ENCODE data around the gene RAB37. TPM values are rescaled to one million over a fixed set of nuclear protein-coding genes. Genes with fewer than 3 reads are reported as not detected.

RAB37 gene
- total and polyA plus RNA-seq, 9 of the 15 experiments (the other 6 are each of a cell fraction or from before 2014, with no cell fraction given): 0.03 to 0.27 (median 0.11) TPM; not detected in 4

DNA sequence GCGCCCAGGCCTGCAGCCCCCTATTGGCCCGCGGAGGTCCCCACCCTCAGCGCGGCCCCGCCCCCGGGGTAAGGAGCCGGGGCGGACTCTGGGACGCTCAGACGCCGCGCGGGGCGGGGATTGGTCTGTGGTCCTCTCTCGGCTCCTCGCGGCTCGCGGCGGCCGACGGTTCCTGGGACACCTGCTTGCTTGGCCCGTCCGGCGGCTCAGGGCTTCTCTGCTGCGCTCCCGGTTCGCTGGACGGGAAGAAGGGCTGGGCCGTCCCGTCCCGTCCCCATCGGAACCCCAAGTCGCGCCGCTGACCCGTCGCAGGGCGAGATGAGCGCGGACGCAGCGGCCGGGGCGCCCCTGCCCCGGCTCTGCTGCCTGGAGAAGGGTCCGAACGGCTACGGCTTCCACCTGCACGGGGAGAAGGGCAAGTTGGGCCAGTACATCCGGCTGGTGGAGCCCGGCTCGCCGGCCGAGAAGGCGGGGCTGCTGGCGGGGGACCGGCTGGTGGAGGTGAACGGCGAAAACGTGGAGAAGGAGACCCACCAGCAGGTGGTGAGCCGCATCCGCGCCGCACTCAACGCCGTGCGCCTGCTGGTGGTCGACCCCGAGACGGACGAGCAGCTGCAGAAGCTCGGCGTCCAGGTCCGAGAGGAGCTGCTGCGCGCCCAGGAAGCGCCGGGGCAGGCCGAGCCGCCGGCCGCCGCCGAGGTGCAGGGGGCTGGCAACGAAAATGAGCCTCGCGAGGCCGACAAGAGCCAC, 11.6 kb downstream of the RAB37 start, which contains the start of gene NHERF1 (continued):
- no peak for TF ChIP-seq RAD51 (IDR thresholded peaks at IDR 0.05; ENCODE audit: borderline replicate concordance, low read depth)
- TF ChIP-seq XRCC5 (IDR thresholded peaks at IDR 0.05; ENCODE audit: low read depth, low read length): no peak
- no peak for TF ChIP-seq AFF4 (CRISPR knock-in tag; IDR thresholded peaks at IDR 0.05)
- TF ChIP-seq, protein P1, sequence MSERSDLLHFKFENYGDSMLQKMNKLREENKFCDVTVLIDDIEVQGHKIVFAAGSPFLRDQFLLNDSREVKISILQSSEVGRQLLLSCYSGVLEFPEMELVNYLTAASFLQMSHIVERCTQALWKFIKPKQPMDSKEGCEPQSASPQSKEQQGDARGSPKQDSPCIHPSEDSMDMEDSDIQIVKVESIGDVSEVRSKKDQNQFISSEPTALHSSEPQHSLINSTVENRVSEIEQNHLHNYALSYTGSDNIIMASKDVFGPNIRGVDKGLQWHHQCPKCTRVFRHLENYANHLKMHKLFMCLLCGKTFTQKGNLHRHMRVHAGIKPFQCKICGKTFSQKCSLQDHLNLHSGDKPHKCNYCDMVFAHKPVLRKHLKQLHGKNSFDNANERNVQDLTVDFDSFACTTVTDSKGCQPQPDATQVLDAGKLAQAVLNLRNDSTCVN (CRISPR knock-in tag; IDR thresholded peaks at IDR 0.05): no peak
- TF ChIP-seq ZBTB8A (IDR thresholded peaks at IDR 0.05; ENCODE audit: partially characterized antibody): no peak
- TF ChIP-seq, protein P2, sequence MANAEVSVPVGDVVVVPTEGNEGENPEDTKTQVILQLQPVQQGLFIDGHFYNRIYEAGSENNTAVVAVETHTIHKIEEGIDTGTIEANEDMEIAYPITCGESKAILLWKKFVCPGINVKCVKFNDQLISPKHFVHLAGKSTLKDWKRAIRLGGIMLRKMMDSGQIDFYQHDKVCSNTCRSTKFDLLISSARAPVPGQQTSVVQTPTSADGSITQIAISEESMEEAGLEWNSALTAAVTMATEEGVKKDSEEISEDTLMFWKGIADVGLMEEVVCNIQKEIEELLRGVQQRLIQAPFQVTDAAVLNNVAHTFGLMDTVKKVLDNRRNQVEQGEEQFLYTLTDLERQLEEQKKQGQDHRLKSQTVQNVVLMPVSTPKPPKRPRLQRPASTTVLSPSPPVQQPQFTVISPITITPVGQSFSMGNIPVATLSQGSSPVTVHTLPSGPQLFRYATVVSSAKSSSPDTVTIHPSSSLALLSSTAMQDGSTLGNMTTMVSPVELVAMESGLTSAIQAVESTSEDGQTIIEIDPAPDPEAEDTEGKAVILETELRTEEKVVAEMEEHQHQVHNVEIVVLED (CRISPR knock-in tag; IDR thresholded peaks at IDR 0.05): no peak
- TF ChIP-seq, protein P3, sequence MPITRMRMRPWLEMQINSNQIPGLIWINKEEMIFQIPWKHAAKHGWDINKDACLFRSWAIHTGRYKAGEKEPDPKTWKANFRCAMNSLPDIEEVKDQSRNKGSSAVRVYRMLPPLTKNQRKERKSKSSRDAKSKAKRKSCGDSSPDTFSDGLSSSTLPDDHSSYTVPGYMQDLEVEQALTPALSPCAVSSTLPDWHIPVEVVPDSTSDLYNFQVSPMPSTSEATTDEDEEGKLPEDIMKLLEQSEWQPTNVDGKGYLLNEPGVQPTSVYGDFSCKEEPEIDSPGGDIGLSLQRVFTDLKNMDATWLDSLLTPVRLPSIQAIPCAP (CRISPR knock-in tag; IDR thresholded peaks at IDR 0.05; ENCODE audit: borderline replicate concordance): no peak
- no peak for TF ChIP-seq BCL6 (CRISPR knock-in tag; IDR thresholded peaks at IDR 0.05)
- TF ChIP-seq ILK (tag; IDR thresholded peaks at IDR 0.05; ENCODE audit: borderline replicate concordance, low read depth): no peak
- no peak for TF ChIP-seq KDM2B (CRISPR knock-in tag; IDR thresholded peaks at IDR 0.05)

Measured in K562 (cell line).